ENCODE results near the gene SCRT2. TPM values are rescaled to one million over a fixed set of nuclear protein-coding genes. Genes with fewer than 3 reads are reported as not detected.

SCRT2 gene
- total and polyA plus RNA-seq, 2 donors (not counting 3 experiments of a cell fraction or from before 2014, with no cell fraction given) = not detected

DNA sequence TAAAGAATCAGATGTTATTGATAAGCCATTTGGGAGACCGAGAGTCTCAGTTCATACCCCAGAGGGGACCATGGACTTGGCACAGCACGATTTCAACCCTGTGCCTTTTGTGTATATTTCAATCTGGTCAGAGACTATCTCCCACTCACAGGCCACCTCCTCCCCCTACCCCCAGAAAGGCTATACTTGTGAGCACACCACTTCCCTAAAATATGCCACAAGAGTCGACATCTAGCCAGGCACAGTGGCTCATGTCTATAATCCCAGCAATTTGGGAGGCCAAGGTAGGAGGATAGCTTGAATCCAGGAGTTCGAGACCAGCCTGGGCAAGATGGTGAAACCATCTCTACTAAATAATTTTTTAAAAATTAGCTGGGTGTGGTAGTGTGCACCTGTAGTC, 51.9 kb downstream of the SCRT2 start:
- ChIA-PET CTCF (interaction anchor here (1.1 to 3.2 kb wide), 3 partner anchors 22 to 63 kb away, joined by 4 to 11 read pairs (median 8); no protein-coding TSS in a partner anchor), POLR2A (no interaction called here)
- no peaks in the 10 kb centered on the region for H4K20me1 ChIP-seq (replicated peaks; ENCODE audit: control insufficient read depth, extremely low read depth, insufficient read depth, low read length)
- H3K9me1 ChIP-seq (replicated peaks; ENCODE audit: control insufficient read depth, extremely low read depth, insufficient read depth, low read length) = no peaks in the 10 kb centered on the region
- no peaks in the 10 kb centered on the region for H3K36me3 ChIP-seq (ENCODE audit: control insufficient read depth in 2 of 2, extremely low read depth in 1 of 2, insufficient read depth in 2 of 2, low read length in 2 of 2)
- DNase-seq (ENCODE audit: low read depth, low spot score) (no peak), FAIRE-seq (no peak)
- H3K4me3 ChIP-seq (replicated peaks in 1 of 3; ENCODE audit: insufficient read depth in 1 of 3, low read depth in 1 of 3, low read length in 3 of 3) = no peak overlapping the region
- intact Hi-C loops (cut with micrococcal nuclease) = no loop called here
- no peaks in the 10 kb centered on the region for H3K4me1 ChIP-seq (ENCODE audit: control insufficient read depth, extremely low read depth, insufficient read depth, low read length)
- no peaks in the 10 kb centered on the region for H3K79me2 ChIP-seq (ENCODE audit: control insufficient read depth, insufficient read depth, low read length)
- TF ChIP-seq, protein P1, sequence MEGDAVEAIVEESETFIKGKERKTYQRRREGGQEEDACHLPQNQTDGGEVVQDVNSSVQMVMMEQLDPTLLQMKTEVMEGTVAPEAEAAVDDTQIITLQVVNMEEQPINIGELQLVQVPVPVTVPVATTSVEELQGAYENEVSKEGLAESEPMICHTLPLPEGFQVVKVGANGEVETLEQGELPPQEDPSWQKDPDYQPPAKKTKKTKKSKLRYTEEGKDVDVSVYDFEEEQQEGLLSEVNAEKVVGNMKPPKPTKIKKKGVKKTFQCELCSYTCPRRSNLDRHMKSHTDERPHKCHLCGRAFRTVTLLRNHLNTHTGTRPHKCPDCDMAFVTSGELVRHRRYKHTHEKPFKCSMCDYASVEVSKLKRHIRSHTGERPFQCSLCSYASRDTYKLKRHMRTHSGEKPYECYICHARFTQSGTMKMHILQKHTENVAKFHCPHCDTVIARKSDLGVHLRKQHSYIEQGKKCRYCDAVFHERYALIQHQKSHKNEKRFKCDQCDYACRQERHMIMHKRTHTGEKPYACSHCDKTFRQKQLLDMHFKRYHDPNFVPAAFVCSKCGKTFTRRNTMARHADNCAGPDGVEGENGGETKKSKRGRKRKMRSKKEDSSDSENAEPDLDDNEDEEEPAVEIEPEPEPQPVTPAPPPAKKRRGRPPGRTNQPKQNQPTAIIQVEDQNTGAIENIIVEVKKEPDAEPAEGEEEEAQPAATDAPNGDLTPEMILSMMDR (IDR thresholded peaks at IDR 0.05; ENCODE audit: extremely low read depth in 1 of 2, insufficient read depth in 1 of 2, low read depth in 1 of 2, low read length in 2 of 2) = no peak
- H3K27me3 ChIP-seq (ENCODE audit: control insufficient read depth in 2 of 2, insufficient read depth in 2 of 2, low read length in 2 of 2) = peaks cover 2 to 11% of the 10 kb centered on the region in 2 experiments
- no peak overlapping the region for H3K4me2 ChIP-seq (ENCODE audit: insufficient read depth, low read length)
- BruUV-seq (replicated peaks) = no TSS peak
- no peak overlapping the region for H2AFZ ChIP-seq (ENCODE audit: low read depth, low read length)
- H3K9me3 ChIP-seq (replicated peaks; ENCODE audit: control insufficient read depth, insufficient read depth, low read length) = no peaks in the 10 kb centered on the region
- no peak overlapping the region for H3K9ac ChIP-seq (replicated peaks; ENCODE audit: extremely low read depth, insufficient read depth, low read length)
- dilution Hi-C loops (cut with MboI; ENCODE audit: extremely low pct_ligation_motif_present, low sequenced_read_pairs) = no loop called here
- H3K27ac ChIP-seq (ENCODE audit: insufficient read depth, low read depth, low read length) = no peak overlapping the region

- Histone ChIP-seq H3K9ac (replicated peaks; ENCODE audit: extremely low read depth, insufficient read depth, low read length) (no peak overlapping the region), H3K9me3 (replicated peaks; ENCODE audit: control insufficient read depth, insufficient read depth, low read length) (no peaks in the 10 kb centered on the region), H3K36me3 (ENCODE audit: control insufficient read depth in 2 of 2, extremely low read depth in 1 of 2, insufficient read depth in 2 of 2, low read length in 2 of 2) (no peaks in the 10 kb centered on the region), H3K9me1 (replicated peaks; ENCODE audit: control insufficient read depth, extremely low read depth, insufficient read depth, low read length) (no peaks in the 10 kb centered on the region), H3K4me1 (ENCODE audit: control insufficient read depth, extremely low read depth, insufficient read depth, low read length) (no peaks in the 10 kb centered on the region), H3K79me2 (ENCODE audit: control insufficient read depth, insufficient read depth, low read length) (no peaks in the 10 kb centered on the region), H4K20me1 (replicated peaks; ENCODE audit: control insufficient read depth, extremely low read depth, insufficient read depth, low read length) (no peaks in the 10 kb centered on the region), H3K4me3 (replicated peaks in 1 of 3; ENCODE audit: insufficient read depth in 1 of 3, low read depth in 1 of 3, low read length in 3 of 3) (no peak overlapping the region), H3K4me2 (ENCODE audit: insufficient read depth, low read length) (no peak overlapping the region), H3K27me3 (ENCODE audit: control insufficient read depth in 2 of 2, insufficient read depth in 2 of 2, low read length in 2 of 2) (peaks cover 3 to 7% of the 10 kb centered on the region in 2 experiments), H2AFZ (ENCODE audit: low read depth, low read length) (no peak overlapping the region), H3K27ac (ENCODE audit: insufficient read depth, low read depth, low read length) (no peak overlapping the region)
- no TSS peak for BruUV-seq (replicated peaks)
- POLR2A ChIA-PET = no interaction called here
- dilution Hi-C loops (cut with MboI; ENCODE audit: extremely low pct_ligation_motif_present, low sequenced_read_pairs) = no loop called here
- DNase-seq (ENCODE audit: low read depth, low spot score) (no peak), FAIRE-seq (no peak)
- TF ChIP-seq GATA2 (IDR thresholded peaks at IDR 0.05; ENCODE audit: insufficient read depth, insufficient read length, low read depth, low read length) = no peak
- no peak for TF ChIP-seq FOS (IDR thresholded peaks at IDR 0.05; ENCODE audit: borderline replicate concordance, insufficient read depth, low read length)
- no peak for TF ChIP-seq MYC (IDR thresholded peaks at IDR 0.05; ENCODE audit: low read depth, low read length)
- TF ChIP-seq EZH2 (IDR thresholded peaks at IDR 0.05; ENCODE audit: borderline replicate concordance, low read depth, low read length, severe bottlenecking) = no peak
- no peak for TF ChIP-seq JUN (IDR thresholded peaks at IDR 0.05; ENCODE audit: borderline replicate concordance, insufficient read depth, insufficient read length, low read depth)
- TF ChIP-seq, protein P1 (IDR thresholded peaks at IDR 0.05; ENCODE audit: extremely low read depth in 1 of 2, insufficient read depth in 1 of 2, low read depth in 1 of 2, low read length in 2 of 2) = no peak
- TF ChIP-seq MAX (IDR thresholded peaks at IDR 0.05; ENCODE audit: insufficient read depth, insufficient read length) = no peak
- intact Hi-C loops (cut with micrococcal nuclease) = no loop called here
- CTCF ChIA-PET = interaction anchor here (1.1 to 3.2 kb wide), 3 partner anchors 23 to 62 kb away, joined by 4 to 11 read pairs (median 8); no protein-coding TSS in a partner anchor
Observed at GRCh38 chr20:623021-623420, 52.6 kb downstream of the SCRT2 start.

Data from endothelial cell of umbilical vein (primary cell).